ENCODE data around the gene SF3A1. TPM values are rescaled to one million over a fixed set of nuclear protein-coding genes. Genes with fewer than 3 reads are reported as not detected.

The SF3A1 gene
- total and polyA plus RNA-seq, 9 of the 15 experiments (the other 6 are each of a cell fraction or from before 2014, with no cell fraction given): 6.7 to 228 (median 13.0) TPM

DNA sequence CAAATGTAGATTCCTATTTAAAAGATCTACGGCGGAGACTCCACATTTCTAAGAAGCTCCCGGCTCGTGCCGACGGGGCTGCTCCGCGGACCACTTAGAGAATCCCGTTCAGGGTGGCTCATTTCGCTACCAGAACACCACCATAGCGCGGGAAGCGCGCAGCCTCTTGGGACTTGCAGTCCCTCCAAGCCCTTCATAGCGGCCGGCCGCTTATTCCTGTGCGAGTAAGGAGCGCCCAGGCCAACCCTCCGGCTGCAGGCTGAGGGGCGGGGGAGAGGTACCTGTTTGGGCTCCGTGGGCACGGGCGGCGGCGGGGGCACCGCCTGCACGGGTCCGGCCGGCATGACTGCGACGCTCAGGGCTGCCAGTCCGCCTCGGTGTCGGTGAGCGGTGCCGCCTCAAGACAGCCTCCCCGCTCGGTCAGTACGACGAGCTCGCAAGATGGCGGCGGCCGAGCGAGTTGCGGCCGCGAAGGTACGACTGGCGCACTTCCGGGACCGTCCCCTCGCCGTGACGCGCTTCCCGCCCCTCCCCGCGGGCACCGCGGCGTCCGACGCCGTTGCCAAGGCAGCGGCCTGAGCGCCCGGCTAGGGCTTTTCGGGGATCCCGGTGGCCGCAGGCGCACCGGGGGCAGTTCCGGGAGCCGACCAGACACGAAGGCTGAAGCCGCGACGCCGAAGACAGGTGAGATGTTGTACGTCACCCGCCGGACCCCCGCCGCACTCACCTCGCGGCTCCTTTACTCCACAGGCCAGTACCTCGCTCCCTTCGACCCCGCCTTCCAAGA lies at the start of gene SF3A1, which contains the start of gene CCDC157 (continued):
- 0 out of 2 replicates have a peak, but pooled peaks have one; percentile 5 for TF ChIP-seq BHLHE40 (IDR thresholded peaks at IDR 0.05; ENCODE audit: low read length)
- TF ChIP-seq HNRNPLL (IDR thresholded peaks at IDR 0.05; ENCODE audit: low read depth, low read length, poor library complexity, severe bottlenecking): peak; percentile 62
- peak; percentile 76 for TF ChIP-seq MXI1 (IDR thresholded peaks at IDR 0.05; ENCODE audit: low read depth, low read length)
- peak; percentile 92 for TF ChIP-seq PHF20 (IDR thresholded peaks at IDR 0.05; ENCODE audit: partially characterized antibody)
- TF ChIP-seq ARID2 (IDR thresholded peaks at IDR 0.05): no peak
- no peak for TF ChIP-seq CBX8 (IDR thresholded peaks at IDR 0.05; ENCODE audit: borderline replicate concordance, extremely low read depth, low read depth, low read length, poor library complexity, severe bottlenecking)
- no peak for TF ChIP-seq ZNF830 (CRISPR knock-in tag; IDR thresholded peaks at IDR 0.05)
- TF ChIP-seq, protein P1, sequence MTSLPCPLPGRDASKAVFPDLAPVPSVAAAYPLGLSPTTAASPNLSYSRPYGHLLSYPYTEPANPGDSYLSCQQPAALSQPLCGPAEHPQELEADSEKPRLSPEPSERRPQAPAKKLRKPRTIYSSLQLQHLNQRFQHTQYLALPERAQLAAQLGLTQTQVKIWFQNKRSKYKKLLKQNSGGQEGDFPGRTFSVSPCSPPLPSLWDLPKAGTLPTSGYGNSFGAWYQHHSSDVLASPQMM (CRISPR knock-in tag; IDR thresholded peaks at IDR 0.05): no peak
- no peak for TF ChIP-seq RFX5 (IDR thresholded peaks at IDR 0.05; ENCODE audit: low read depth, low read length)
- TF ChIP-seq, protein P2, sequence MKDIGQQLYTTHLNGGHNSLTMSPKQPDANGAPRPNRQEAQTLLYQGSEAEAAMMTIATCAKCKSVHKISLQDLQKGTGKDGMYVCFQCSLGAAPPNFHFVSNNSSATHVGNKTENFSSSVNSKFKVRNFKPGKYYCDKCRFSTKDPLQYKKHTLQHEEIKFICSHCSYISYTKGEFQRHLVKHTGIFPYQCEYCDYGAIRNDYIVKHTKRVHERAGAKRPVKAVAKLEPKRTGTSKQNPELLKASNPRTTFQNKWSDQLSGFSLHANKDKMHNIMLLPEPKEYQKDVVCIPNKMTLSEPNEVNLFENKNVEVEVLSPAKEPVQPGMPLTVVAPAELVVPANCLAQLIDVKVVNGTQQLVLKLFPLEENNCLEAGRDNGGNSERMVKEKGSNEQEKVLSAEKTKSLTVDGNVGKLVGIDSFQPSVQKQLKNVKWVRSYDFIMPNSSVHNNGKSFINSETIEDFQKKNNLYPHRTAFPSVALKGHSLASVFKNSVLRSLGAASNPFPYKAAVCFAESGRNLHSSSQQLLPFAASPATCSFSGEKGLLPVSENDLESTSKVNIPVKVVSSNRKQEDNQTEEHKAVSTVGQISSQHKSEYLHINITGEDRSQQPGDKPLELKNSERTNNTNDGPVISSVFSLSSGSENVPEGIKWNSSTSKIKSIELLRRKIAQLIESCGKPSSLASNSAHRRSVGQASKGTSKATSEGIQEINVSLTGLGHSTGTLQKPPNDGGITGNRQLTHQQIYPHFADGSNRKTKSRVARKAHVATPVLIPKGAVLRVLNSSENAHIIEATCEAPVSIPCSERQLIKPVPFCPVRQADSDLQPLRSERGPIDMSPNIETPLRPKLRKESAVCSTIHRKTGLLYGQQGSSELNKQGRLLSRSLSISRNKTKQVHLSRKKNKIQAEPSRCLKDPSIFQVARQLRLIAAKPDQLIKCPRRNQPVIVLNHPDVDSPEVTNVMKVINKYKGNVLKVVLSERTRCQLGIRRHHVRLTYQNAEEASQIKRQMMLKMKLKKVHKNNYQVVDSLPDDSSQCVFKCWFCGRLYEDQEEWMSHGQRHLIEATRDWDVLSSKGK (CRISPR knock-in tag; IDR thresholded peaks at IDR 0.05): no peak
- no peak for TF ChIP-seq KAT2B (IDR thresholded peaks at IDR 0.05; ENCODE audit: low read depth, low read length)
- TF ChIP-seq, protein P3, sequence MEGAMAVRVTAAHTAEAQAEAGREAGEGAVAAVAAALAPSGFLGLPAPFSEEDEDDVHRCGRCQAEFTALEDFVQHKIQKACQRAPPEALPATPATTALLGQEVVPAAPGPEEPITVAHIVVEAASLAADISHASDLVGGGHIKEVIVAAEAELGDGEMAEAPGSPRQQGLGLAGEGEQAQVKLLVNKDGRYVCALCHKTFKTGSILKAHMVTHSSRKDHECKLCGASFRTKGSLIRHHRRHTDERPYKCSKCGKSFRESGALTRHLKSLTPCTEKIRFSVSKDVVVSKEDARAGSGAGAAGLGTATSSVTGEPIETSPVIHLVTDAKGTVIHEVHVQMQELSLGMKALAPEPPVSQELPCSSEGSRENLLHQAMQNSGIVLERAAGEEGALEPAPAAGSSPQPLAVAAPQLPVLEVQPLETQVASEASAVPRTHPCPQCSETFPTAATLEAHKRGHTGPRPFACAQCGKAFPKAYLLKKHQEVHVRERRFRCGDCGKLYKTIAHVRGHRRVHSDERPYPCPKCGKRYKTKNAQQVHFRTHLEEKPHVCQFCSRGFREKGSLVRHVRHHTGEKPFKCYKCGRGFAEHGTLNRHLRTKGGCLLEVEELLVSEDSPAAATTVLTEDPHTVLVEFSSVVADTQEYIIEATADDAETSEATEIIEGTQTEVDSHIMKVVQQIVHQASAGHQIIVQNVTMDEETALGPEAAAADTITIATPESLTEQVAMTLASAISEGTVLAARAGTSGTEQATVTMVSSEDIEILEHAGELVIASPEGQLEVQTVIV (CRISPR knock-in tag; IDR thresholded peaks at IDR 0.05; ENCODE audit: borderline replicate concordance): no peak
- TF ChIP-seq, protein P4, sequence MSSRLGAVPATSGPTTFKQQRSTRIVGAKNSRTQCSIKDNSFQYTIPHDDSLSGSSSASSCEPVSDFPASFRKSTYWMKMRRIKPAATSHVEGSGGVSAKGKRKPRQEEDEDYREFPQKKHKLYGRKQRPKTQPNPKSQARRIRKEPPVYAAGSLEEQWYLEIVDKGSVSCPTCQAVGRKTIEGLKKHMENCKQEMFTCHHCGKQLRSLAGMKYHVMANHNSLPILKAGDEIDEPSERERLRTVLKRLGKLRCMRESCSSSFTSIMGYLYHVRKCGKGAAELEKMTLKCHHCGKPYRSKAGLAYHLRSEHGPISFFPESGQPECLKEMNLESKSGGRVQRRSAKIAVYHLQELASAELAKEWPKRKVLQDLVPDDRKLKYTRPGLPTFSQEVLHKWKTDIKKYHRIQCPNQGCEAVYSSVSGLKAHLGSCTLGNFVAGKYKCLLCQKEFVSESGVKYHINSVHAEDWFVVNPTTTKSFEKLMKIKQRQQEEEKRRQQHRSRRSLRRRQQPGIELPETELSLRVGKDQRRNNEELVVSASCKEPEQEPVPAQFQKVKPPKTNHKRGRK (tag; IDR thresholded peaks at IDR 0.05): no peak
- no peak for TF ChIP-seq NR2C1 (IDR thresholded peaks at IDR 0.05)
- no peak for TF ChIP-seq NR2C1 (tag; IDR thresholded peaks at IDR 0.05)
- no peak for TF ChIP-seq ZNF445 (CRISPR knock-in tag; IDR thresholded peaks at IDR 0.05; ENCODE audit: low read depth)
- TF ChIP-seq ZNF644 (tag; IDR thresholded peaks at IDR 0.05; ENCODE audit: low read depth): no peak
- no peak for TF ChIP-seq PRPF4 (IDR thresholded peaks at IDR 0.05; ENCODE audit: insufficient read depth, low read depth, low read length, poor library complexity, severe bottlenecking)
- no peak for TF ChIP-seq NFXL1 (CRISPR knock-in tag; IDR thresholded peaks at IDR 0.05)
- TF ChIP-seq SMAD2 (IDR thresholded peaks at IDR 0.05; ENCODE audit: low read depth, low read length): no peak

All from K562 (cell line).